ENCODE measurements around the gene EDN1. TPM values are rescaled to one million over a fixed set of nuclear protein-coding genes. Genes with fewer than 3 reads are reported as not detected.

The EDN1 gene
- total RNA-seq, 2 donors from 2014 or later = 6.5 to 11.8 TPM

- Histone ChIP-seq H3K36me3 (no peaks in the 10 kb centered on the region), H3K4me1 (ENCODE audit: control insufficient read depth in 1 of 2, low read depth in 2 of 2) (no peaks in the 10 kb centered on the region), H3K27ac (no peak overlapping the region), H3K4me3 (no peak overlapping the region), H3K9me3 (no peaks in the 10 kb centered on the region), H3K27me3 (replicated peaks; ENCODE audit: insufficient read depth) (no peaks in the 10 kb centered on the region)
- ATAC-seq (ENCODE audit: insufficient number of reproducible peaks, low FRiP score, low read depth) = no peak
- DNase-seq (ENCODE audit: low spot score) = no peak
- TF ChIP-seq CTCF (IDR thresholded peaks at IDR 0.05) = no peak
Measured at GRCh38 chr6:12324748-12325147, 34.6 kb downstream of the EDN1 start.

DNA sequence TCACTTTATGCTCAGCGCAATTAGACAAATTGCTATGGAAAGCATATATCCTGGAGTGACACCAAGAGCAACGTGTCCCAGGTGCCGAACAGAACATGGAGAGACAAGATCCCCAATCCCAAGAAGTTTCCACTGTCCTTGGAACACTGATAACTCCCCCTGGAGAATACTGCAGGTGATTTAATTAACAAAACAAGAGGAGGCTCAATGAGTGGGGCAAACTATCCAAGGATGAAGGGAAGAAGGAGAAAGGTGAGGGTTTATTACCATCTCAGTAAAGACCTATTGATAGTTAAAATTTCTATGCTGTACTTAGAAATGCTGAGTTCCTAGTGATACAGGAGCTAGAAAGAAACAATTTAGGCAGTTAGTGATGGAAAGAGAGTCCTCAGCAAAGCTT is 35.7 kb downstream of the EDN1 start:
- DNase-seq (ENCODE audit: low spot score) = no peak
- TF ChIP-seq CTCF (IDR thresholded peaks at IDR 0.05) = no peak
- H3K27me3 ChIP-seq (replicated peaks; ENCODE audit: insufficient read depth) = no peaks in the 10 kb centered on the region
- no peak overlapping the region for H3K27ac ChIP-seq
- H3K9me3 ChIP-seq = no peaks in the 10 kb centered on the region
- H3K4me3 ChIP-seq = no peak overlapping the region
- ATAC-seq (ENCODE audit: insufficient number of reproducible peaks, low FRiP score, low read depth) = no peak
- H3K4me1 ChIP-seq (ENCODE audit: control insufficient read depth in 1 of 2, low read depth in 2 of 2) = peaks cover under 1 to 8% of the 10 kb centered on the region in 2 donors
- no peaks in the 10 kb centered on the region for H3K36me3 ChIP-seq

GRCh38 chr6:12327391-12327790 is 37.2 kb downstream of the EDN1 start:
- H3K4me3 ChIP-seq = no peak overlapping the region
- no peaks in the 10 kb centered on the region for H3K27me3 ChIP-seq (replicated peaks; ENCODE audit: insufficient read depth)
- peaks cover 9 to 23% of the 10 kb centered on the region in 2 donors for H3K4me1 ChIP-seq (ENCODE audit: control insufficient read depth in 1 of 2, low read depth in 2 of 2)
- DNase-seq (ENCODE audit: low spot score) (no peak), ATAC-seq (ENCODE audit: insufficient number of reproducible peaks, low FRiP score, low read depth) (no peak)
- H3K36me3 ChIP-seq = no peaks in the 10 kb centered on the region
- no peak overlapping the region for H3K27ac ChIP-seq
- no peak for TF ChIP-seq CTCF (IDR thresholded peaks at IDR 0.05)
- no peaks in the 10 kb centered on the region for H3K9me3 ChIP-seq

DNA sequence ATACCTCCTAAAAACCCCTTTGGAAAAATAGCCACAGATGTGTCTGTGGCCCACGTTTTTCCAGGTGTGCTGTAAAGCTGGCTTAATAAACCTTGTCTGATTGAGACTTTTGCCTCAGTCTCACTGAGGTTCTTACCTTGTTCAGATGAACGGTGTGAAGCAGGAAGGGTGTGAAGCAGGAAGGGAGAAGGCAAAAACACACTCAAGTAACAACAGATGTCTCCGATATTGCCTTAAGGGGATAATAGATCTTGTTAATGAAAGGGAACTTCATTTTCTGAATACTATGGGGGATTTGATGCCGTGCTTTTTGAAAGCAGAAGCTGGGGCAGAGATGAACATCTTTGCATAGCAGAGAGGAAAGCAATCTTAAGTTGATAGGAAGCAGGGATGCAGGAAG is 37.8 kb downstream of the EDN1 start:
- no peak overlapping the region for H3K27ac ChIP-seq
- H3K27me3 ChIP-seq (replicated peaks; ENCODE audit: insufficient read depth) = no peaks in the 10 kb centered on the region
- peaks cover 11 to 28% of the 10 kb centered on the region in 2 donors for H3K4me1 ChIP-seq (ENCODE audit: control insufficient read depth in 1 of 2, low read depth in 2 of 2)
- DNase-seq (ENCODE audit: low spot score) (no peak), ATAC-seq (ENCODE audit: insufficient number of reproducible peaks, low FRiP score, low read depth) (no peak)
- H3K4me3 ChIP-seq = no peak overlapping the region
- TF ChIP-seq CTCF (IDR thresholded peaks at IDR 0.05) = no peak
- H3K36me3 ChIP-seq = no peaks in the 10 kb centered on the region
- H3K9me3 ChIP-seq = no peaks in the 10 kb centered on the region

- H3K4me1 ChIP-seq (ENCODE audit: control insufficient read depth in 1 of 2, low read depth in 2 of 2) = peaks cover 11 to 28% of the 10 kb centered on the region in 2 donors
- H3K36me3 ChIP-seq = no peaks in the 10 kb centered on the region
- TF ChIP-seq CTCF (IDR thresholded peaks at IDR 0.05) = no peak
- no peaks in the 10 kb centered on the region for H3K9me3 ChIP-seq
- H3K27ac ChIP-seq = no peak overlapping the region
- H3K4me3 ChIP-seq = no peak overlapping the region
- ATAC-seq (ENCODE audit: insufficient number of reproducible peaks, low FRiP score, low read depth) = no peak
- no peaks in the 10 kb centered on the region for H3K27me3 ChIP-seq (replicated peaks; ENCODE audit: insufficient read depth)
- DNase-seq (ENCODE audit: low spot score) = no peak
Measured at GRCh38 chr6:12328701-12329100, 38.5 kb downstream of the EDN1 start.

Measured in thoracic aorta (tissue), 2 donors.